ENCODE measurements around the gene NEUROD2. TPM values are rescaled to one million over a fixed set of nuclear protein-coding genes. Genes with fewer than 3 reads are reported as not detected.

The NEUROD2 gene
- total RNA-seq, 6 experiments from 2014 or later: not detected

DNA sequence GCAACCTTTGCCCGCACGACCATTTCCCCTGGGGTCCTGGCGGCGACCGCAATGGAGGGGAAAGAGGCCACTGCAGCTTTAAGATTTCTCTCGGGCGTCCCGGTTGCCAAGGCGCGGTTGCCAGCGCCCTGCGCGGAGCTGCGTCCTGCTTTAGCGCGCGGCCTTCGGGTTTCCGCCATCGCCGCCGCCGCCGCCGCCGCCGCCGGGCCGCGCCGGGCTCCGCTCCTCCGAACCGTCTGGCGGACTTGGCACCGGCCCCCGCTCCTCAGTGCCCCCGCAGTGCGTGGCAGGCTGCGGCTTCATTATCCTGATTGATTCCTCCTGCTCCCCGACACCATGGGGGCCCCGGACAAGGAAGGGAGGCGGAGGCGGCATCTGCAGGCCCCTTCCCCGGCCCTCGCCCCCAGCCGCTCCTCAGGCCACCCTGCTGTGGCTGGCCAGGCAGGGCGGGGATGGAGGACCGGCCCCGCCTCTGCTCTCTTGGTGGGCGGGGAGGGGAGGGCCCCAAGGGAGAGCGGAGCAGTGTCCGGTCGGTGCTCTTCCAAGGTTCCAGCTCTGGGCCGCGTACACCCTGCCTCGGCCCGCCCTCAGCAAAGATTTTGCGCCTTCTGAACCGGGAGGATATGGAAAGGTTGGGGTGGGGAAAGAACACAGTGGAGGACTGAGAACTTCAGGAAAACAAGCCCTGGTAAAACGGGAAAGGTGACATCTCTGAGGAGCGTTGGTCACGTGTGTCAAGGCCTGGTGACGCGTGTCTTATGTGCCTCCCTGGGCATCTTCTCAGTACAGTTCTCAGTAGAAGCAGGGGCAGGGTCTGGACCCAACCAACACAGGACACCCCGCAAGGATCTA, 34.0 kb downstream of the NEUROD2 start:
- WGBS (ENCODE audit: insufficient coverage, low coverage, low lambda C conversion rate, missing lambda C conversion rate): 5% methylated on average over 24 of the region's 66 CpGs
- peaks cover 0 to 4% (median 0%) of the 10 kb centered on the region in 4 donors for H3K9me3 ChIP-seq
- H3K36me3 ChIP-seq: no peaks in the 10 kb centered on the region
- H3K27me3 ChIP-seq: no peaks in the 10 kb centered on the region
- H3K4me3 ChIP-seq: peak overlapping the region; percentile 60 to 67 (median 61)
- peaks cover 0 to 3% (median under 1%) of the 10 kb centered on the region in 4 donors for H3K4me1 ChIP-seq
- peak overlapping the region in 2 of 3 donors; percentile 50 to 61 for H3K27ac ChIP-seq
- DNase-seq (peak; percentile 65 to 72 (median 70)), ATAC-seq (peak; percentile 91 to 96 (median 94))
- intact Hi-C loops (cut with DNase I): no loop called here
- TF ChIP-seq POLR2A (IDR thresholded peaks at IDR 0.05): peak; percentile 31
- TF ChIP-seq, protein P1, sequence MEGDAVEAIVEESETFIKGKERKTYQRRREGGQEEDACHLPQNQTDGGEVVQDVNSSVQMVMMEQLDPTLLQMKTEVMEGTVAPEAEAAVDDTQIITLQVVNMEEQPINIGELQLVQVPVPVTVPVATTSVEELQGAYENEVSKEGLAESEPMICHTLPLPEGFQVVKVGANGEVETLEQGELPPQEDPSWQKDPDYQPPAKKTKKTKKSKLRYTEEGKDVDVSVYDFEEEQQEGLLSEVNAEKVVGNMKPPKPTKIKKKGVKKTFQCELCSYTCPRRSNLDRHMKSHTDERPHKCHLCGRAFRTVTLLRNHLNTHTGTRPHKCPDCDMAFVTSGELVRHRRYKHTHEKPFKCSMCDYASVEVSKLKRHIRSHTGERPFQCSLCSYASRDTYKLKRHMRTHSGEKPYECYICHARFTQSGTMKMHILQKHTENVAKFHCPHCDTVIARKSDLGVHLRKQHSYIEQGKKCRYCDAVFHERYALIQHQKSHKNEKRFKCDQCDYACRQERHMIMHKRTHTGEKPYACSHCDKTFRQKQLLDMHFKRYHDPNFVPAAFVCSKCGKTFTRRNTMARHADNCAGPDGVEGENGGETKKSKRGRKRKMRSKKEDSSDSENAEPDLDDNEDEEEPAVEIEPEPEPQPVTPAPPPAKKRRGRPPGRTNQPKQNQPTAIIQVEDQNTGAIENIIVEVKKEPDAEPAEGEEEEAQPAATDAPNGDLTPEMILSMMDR (IDR thresholded peaks at IDR 0.05): no peak

DNA sequence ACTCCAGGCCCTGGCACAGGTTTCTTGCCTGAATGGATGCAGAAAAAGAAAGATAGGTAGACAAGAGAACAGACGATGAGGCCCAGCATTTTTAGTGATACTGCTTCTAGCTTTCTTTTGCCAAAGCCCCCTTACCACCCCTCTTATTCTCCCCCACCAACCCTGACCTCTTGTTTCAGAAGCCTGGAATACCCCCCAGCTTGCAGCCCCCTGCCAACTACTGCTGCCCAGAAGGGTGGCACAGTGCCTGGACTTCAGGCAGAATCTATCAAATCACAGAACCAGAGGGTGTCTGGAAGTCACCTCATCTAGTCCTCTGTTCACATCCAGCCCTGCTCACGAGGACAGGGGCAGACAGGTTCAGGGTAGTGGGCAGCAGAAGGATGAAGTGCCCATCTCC, 35.6 kb downstream of the NEUROD2 start:
- peaks cover 0 to 2% (median under 1%) of the 10 kb centered on the region in 4 donors for H3K36me3 ChIP-seq
- DNase-seq (no peak), ATAC-seq (no peak)
- WGBS (ENCODE audit: insufficient coverage, low coverage, low lambda C conversion rate, missing lambda C conversion rate): 71% methylated on average over 2 of the region's 2 CpGs
- intact Hi-C loops (cut with DNase I): no loop called here
- no peak overlapping the region for H3K4me3 ChIP-seq
- no peaks in the 10 kb centered on the region for H3K27me3 ChIP-seq
- H3K4me1 ChIP-seq: peaks cover 0 to 3% (median 0%) of the 10 kb centered on the region in 4 donors
- peaks cover 0 to 4% (median 0%) of the 10 kb centered on the region in 4 donors for H3K9me3 ChIP-seq
- TF ChIP-seq POLR2A (IDR thresholded peaks at IDR 0.05): no peak
- TF ChIP-seq, protein P1 (IDR thresholded peaks at IDR 0.05): no peak
- no peak overlapping the region for H3K27ac ChIP-seq

DNA sequence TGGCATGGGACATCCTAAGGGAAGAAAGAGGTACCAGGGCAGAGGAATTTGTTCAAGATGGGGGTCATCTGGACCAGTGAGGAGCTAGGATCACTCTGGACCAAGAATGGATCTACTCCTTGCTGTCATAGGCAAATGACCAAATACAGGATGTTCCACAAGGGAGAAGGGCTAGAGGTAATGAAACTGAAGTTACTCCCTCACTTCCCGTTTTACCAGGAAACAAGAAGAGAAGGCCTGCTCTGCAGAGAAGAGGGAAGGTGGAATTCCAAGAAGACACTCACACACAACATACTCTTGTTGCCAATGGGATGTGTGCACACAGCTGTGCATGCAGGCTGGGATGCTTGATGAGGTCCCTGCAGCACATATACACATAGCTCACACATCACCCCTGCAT, 38.6 kb downstream of the NEUROD2 start:
- intact Hi-C loops (cut with DNase I): no loop called here
- peaks cover 0 to 4% (median 0%) of the 10 kb centered on the region in 4 donors for H3K9me3 ChIP-seq
- TF ChIP-seq, protein P1 (IDR thresholded peaks at IDR 0.05): no peak
- no peak for TF ChIP-seq POLR2A (IDR thresholded peaks at IDR 0.05)

GRCh38 chr17:39568702-39569101, 39.0 kb downstream of the NEUROD2 start:
- 84% methylated on average over 8 of the region's 9 CpGs for WGBS (ENCODE audit: insufficient coverage, low coverage, low lambda C conversion rate, missing lambda C conversion rate)
- Histone ChIP-seq H3K36me3 (peaks cover 0 to 8% (median 2%) of the 10 kb centered on the region in 4 donors), H3K9me3 (peaks cover 0 to 4% (median 0%) of the 10 kb centered on the region in 4 donors), H3K27me3 (no peaks in the 10 kb centered on the region), H3K4me1 (no peaks in the 10 kb centered on the region), H3K4me3 (no peak overlapping the region), H3K27ac (no peak overlapping the region)
- ATAC-seq (no peak), DNase-seq (no peak)
- intact Hi-C loops (cut with DNase I): no loop called here
- no peak for TF ChIP-seq POLR2A (IDR thresholded peaks at IDR 0.05)
- TF ChIP-seq, protein P1 (IDR thresholded peaks at IDR 0.05): no peak

More for the DNA sequence above, 38.6 kb downstream of the NEUROD2 start:
- DNase-seq: no peak
- H3K27me3 ChIP-seq: no peaks in the 10 kb centered on the region
- no peak overlapping the region for H3K4me3 ChIP-seq
- ATAC-seq: peak in 1 of 4 donors; percentile 7
- H3K27ac ChIP-seq: no peak overlapping the region
- H3K4me1 ChIP-seq: peaks cover 0 to 1% (median 0%) of the 10 kb centered on the region in 4 donors
- 40% methylated on average over 1 of the region's 1 CpG for WGBS (ENCODE audit: insufficient coverage, low coverage, low lambda C conversion rate, missing lambda C conversion rate)
- H3K36me3 ChIP-seq: peaks cover 0 to 8% (median 2%) of the 10 kb centered on the region in 4 donors
